KOPT-K1 (cell line): Measurements from ENCODE around the gene SLC30A2.

Source experiments
- H3K27ac ChIP-seq: fragments of 200-600 bp; sonication (generic); 2 replicates; pipeline ENCODE4 v1.5.1; 2016; ENCODE audit warnings: antibody characterized with exemption, mild to moderate bottlenecking, low read depth, low read length; ENCODE audit not compliant: poor library complexity, severe bottlenecking
- H3K36me3 ChIP-seq: fragments of 200-600 bp; sonication (generic); 2 replicates; pipeline ENCODE4 v1.5.1; 2017; ENCODE audit warnings: antibody characterized with exemption, mild to moderate bottlenecking, low read length, moderate library complexity; ENCODE audit not compliant: insufficient read depth
- H3K9me3 ChIP-seq: fragments of 200-600 bp; sonication (generic); 2 replicates; pipeline ENCODE4 v1.5.1; 2017; ENCODE audit warnings: antibody characterized with exemption, low read length, mild to moderate bottlenecking; ENCODE audit not compliant: insufficient read depth, poor library complexity, severe bottlenecking

Gene SLC30A2

DNA sequence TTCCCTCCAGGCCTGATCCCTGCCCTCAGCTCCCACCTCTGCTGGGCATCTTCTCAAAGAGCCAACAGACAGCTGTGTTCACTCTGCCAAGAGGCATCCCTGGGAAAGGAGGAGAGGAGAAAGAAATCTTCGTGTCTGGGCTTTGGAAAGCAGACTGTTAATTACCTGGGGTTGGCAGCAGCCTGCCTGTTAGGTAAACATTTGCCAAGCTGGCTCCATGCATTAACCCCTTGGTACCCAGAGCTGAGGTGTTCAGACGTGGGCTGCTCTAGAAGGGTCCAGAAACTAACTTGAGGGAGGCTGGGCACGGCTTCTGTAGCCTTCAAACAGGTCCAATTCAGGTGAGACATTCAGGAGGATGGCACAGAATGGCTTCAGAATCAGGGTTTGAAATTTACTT, 33.1 kb downstream of the SLC30A2 start:
- Histone ChIP-seq H3K27ac (no peak overlapping the region), H3K9me3 (no peaks in the 10 kb centered on the region), H3K36me3 (no peaks in the 10 kb centered on the region)

DNA sequence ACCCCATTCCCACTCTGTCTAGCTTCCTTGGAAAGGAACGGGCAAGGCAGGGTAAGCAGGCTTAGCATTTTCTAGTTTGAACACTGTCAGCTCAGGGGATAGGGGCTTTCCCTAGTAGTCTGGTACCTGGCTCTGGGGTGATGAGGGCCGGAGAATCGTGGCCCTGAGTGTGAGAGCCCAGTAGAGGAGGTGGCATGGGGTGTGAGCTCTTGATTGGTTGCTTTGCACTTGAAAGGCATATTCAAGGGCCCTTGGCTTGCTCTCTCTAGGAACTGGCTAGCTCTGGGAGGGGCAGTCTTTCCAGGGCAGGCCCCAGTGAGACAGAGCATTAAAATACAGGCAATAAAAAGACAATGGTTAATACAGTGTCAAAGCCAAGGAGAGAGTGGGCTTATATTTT, 35.1 kb downstream of the SLC30A2 start:
- Histone ChIP-seq H3K36me3 (no peaks in the 10 kb centered on the region), H3K9me3 (no peaks in the 10 kb centered on the region), H3K27ac (no peak overlapping the region)

DNA sequence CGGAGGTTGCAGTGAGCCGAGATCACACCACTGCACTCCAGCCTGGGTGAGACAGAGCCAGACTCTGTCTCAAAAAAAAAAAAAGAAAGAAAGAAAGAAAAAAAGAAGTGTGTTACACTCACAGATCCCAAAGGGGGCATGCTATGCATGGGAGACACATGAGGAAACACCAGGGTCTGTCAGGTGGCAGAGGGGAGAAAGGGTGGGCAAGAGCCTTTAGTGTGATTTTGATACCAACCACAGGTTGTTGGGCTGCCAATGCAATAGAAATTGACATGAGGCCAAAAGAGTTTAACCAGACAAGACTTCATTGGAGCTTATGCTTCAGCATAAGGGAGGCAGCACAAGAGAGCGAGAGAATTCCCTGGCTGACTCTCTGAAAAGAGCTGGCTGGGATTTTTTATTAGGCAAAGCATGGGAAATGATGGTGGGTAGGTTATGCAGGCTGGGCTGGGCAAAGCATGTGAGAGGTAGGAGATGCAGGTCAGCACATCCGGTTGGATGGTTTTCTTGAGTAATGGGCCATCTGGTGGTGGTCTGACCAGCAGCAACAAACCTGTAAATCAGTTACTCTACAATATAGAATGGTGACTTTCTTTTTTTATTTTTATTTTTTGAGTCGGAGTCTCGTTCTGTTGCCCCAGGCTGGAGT, 36.0 kb downstream of the SLC30A2 start:
- H3K27ac ChIP-seq: no peak overlapping the region
- H3K36me3 ChIP-seq: no peaks in the 10 kb centered on the region
- no peaks in the 10 kb centered on the region for H3K9me3 ChIP-seq

DNA sequence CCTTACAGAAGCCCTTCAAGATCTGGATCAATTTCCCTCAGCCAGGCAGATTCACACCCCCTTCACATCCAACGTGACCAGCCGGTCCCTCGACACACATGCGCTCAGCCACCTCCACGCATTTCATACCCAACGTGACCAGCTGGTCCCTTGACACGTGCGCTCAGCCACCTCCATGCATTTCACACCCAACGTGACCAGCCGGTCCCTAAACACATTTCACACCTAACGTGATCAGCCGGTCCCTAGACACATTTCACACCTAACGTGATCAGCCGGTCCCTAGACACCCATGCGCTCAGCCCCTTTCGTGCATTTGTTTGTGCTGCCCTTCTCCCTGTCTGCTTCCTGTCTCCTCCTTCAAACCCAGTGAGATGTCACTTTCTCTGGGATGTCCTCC, 39.2 kb downstream of the SLC30A2 start:
- Histone ChIP-seq H3K36me3 (no peaks in the 10 kb centered on the region), H3K9me3 (no peaks in the 10 kb centered on the region), H3K27ac (no peak overlapping the region)

DNA sequence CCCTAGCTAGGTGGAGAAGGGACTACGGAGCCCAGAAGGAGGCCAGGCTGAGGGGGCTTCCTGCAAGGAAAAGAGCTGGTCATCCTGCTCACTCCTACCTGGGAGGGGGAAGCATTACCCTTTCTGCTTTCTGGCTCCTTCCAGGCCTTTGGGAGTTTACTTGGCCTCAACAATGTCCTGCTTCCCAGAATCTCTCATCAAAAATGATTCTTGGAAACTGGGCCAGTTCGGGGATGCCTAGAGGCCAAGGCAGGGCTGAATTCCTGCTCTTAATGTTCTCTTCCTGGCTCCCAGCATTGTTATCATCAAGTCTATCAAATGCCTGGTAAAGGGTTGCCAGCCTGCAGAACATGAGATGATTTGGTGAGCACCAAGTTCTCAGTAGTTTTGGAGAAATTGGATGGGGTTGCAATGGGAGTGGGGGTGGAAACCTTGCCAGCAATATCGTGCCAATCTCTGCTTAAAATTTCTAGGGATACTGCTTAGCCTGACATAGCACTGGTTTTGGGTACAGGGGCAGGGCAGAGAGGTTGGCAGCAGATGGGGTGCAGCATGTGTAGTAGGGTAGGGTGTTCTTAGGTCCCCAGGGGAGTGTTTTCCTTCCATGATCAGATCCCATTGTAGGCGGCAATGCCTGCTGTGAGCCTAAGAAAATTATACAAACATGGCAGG, 40.3 kb downstream of the SLC30A2 start:
- Histone ChIP-seq H3K27ac (no peak overlapping the region), H3K9me3 (no peaks in the 10 kb centered on the region), H3K36me3 (no peaks in the 10 kb centered on the region)

DNA sequence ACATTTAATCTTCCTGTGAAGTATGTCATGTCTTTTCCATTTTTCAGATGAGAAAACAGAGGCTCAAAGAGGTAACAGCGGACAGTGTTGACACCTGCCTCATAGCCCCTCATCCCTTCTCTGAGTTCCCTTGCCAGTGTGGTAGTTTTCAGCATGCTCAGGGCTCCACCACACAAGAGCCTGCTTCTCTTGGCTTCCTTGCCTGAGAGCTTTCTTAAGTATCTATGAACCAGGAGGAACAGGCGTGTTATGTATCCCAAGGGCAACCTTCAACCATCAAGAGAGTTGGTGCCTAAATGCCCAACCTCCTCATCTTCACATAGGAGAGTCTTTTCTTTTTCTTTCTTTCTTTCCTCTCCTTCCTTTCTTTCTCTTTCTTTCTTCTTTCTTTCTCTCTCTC, 42.2 kb downstream of the SLC30A2 start:
- Histone ChIP-seq H3K36me3 (no peaks in the 10 kb centered on the region), H3K9me3 (no peaks in the 10 kb centered on the region)

DNA sequence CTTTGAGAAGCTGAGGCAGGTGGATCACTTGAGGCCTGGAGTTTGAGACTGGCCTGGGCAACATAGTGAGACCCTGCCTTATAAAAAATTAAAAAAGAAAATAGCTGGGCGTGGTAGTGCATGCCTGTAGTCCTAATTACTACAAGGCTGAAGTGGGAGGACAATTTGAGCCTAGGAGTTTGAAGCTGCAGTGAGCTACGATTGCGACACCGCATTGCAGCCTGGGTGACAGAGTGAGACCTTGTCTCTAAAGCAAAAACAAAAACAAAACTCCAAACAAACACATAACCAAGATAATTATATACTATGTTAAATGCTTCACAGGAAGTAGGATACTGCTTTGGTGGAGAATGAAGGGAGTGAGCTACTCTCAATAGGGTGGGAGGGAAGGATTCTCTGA, 42.7 kb downstream of the SLC30A2 start:
- Histone ChIP-seq H3K36me3 (no peaks in the 10 kb centered on the region), H3K9me3 (no peaks in the 10 kb centered on the region), H3K27ac (no peak overlapping the region)

More for the DNA sequence above, 42.2 kb downstream of the SLC30A2 start:
- no peak overlapping the region for H3K27ac ChIP-seq

DNA sequence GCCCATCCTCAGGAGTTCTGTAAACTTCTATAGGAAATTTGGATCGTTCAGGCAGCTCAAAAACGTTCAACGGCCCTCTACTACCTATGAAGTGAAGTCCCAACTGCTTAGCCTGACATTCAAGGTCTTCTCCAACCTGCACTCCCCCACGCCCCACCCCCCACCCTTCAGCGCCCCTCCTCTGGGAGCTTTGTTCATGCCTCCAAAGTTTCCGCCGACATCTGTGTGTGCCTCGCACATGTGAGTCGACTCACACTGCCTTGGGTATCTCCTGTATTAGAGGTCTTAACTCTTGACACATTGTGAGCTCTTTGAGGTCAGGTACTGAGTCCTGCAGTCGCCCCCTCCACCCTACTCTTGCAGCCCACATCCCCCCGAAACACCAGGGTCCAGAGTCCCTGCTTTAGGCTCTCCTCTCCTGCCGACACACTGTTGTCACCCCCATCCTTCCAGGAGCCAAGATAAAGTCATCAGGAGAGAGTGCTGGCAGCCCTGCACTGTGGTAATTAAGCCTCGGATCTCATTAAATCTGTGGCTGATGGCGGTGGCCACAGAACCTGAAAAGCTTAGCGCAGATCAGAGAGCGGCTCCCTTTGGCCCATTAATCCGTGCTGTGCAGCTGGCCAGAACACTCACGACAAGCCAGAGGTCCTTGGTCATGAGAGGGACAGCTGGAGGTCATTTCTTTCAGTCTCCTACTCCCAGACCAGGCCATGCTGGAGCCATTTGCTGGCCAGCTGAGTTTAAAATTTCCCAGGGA, 46.7 kb downstream of the SLC30A2 start:
- H3K36me3 ChIP-seq: no peaks in the 10 kb centered on the region
- no peak overlapping the region for H3K27ac ChIP-seq
- no peaks in the 10 kb centered on the region for H3K9me3 ChIP-seq

DNA sequence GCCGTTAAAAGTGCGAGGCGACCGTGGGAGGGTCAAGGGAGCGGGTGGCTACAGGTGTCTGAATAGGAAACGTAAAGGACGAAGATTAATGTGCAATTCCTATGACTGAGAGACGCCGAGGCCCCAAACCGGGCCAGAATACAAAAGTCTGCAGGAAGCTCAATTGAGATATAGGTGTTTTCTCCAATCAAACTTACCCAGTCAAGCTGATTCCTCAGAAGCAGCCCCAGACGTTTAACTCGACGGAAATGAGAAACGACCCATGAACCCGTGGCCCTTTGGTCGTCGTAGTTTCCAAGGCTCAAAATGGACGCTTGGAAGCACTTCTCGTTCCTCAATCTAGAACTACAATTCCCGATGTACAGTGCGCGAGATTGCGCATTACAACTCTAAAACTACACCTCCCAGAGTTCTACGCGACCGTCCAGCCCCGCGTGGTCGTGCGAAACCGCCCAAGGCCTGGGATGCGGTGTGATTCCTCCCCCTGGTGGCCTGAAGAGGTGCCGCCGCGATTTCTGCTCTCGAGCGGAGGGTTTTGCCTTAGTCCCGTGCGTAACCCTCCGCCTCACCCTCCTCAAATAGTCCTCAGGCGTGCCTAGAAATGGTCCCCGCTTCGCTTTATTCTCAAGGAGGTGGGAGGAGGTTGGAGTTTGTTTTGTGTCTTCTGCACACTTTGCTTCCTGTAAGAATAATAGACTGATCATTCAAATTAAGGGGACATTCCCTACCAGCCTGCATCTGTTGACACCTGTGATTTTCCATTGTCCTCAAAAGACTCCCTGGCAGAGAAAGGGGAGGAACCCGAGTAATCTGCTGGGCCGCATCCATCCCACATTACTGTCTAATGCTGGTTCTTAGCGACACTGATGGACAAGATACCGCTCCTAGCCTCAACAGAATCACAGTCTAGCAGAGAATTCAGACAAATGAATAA, 47.8 kb downstream of the SLC30A2 start, which contains the start of gene PAFAH2:
Gene PAFAH2 (minus strand): TSS at position 236 of the 934 bp plus-strand sequence. CDS start 7,247 bp downstream, outside the sequence.
- Histone ChIP-seq H3K27ac (peak within 1 kb of the TSS; percentile 95), H3K36me3 (no peaks in the 10 kb centered on the region), H3K9me3 (no peaks in the 10 kb centered on the region)

DNA sequence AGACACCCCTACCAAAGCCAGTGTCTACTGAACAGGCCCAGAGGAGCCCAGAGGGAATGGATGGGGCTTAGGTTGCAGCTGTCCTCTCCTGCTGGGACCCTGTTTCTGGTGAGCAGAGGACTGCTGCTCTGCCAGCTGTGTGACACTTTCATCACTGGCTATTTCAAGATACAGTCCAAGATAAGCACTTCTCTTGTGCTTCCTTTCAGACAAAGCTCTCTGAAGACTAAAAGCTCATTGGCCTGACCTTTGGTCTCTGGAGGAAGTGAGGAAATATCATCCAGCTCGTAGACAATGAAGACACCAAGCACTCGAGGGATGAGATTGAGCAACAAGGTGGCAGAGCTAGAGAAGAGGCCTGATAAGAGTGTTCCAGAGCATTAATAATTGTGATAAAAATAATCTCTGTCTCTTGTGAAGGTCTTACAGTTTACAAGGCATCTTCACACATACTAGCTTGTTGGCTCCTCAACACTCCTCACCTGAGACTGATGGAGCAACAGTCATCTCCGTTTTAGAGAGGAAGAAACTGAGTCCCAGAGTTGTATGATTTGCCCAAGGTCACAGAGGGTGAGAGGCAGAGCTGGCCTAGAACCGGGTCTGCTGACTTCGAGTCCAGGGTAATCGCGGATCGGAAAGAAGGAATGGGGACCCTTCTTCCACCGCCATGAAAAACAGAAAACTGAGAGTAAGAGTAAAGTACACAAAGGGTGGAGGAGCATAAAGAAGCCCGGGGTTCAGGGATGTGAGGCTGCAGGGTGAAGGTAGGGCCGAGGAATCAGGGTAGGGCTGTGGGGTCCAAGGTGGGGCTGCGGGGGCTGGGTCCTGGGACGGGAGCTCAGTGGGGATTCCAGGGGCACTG, 48.7 kb downstream of the SLC30A2 start:
- Histone ChIP-seq H3K27ac (peak overlapping the region; percentile 95), H3K9me3 (no peaks in the 10 kb centered on the region), H3K36me3 (no peaks in the 10 kb centered on the region)

DNA sequence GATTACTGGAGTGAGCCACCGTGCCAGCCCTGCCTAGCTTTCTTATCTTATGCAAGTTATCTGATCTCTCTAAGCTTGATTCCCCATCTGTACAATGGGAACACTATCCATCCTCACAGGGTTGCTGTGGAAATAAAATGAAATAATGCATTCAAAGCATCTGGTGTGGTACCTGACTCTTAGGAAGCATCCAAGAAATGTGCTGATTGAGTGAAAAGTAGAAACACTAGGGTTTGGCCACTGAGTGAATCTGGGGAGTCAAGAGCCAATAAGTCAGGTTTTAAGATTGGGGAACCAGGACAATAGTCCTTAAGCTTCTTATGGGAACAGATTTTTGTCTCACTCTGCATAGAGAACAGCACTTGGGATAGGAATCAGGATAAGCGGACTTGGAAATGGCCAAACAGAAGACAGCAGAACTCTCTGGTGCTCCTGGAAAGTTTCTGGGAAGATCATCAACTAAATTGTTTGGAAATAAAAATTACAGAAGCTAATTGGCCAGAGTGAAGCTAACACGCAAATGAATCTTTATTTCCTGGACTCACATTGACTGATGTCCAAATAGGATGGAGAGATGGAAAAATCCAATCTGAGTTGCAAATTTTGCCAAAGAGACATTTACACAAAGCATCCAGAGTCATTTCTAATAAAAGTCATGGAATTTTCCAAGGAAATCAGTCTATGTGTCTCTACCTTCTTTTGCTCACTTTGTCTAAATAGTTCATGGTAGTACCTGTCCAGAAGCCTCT, 51.3 kb downstream of the SLC30A2 start:
- Histone ChIP-seq H3K27ac (peak overlapping the region; percentile 95), H3K36me3 (no peaks in the 10 kb centered on the region)

DNA sequence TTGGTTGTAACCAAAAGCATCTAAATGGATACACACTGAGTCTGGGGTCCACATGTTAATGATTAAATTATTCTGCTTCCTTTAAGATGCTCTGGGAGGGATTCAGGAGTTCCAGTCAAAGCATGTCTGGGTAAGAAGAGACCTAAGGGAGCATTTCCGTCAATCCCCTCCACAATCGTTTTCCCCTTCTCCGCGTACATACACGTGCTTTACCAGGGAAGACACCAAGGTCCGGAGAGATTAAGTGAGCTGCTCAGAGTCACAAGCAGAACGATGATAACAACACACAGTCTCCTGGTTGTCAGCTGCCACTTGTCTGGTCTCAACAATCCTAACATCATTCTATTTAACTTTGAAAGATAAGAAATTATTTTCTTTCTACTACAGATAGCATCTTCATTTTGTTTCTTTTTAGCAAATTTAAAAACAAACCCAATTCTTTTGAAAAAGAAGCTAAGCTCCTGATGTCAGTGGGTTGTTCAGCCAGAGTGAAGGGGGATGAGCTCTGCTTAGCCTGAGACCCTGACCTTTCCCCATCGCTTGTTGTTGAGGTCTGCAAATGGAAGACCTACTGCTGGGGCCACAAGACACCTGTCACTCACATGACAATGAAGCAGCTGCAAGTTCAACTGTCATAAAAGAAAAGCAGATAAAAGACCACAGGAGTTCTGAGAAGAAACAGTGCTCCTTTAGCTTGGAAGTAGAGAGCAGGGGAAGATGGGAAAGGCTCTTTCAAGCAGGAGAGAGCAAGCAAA, 52.5 kb downstream of the SLC30A2 start:
- H3K27ac ChIP-seq: peak overlapping the region; percentile 95
- no peaks in the 10 kb centered on the region; the same call in 1 of the 2 replicates for H3K36me3 ChIP-seq

More for the DNA sequence above, 51.3 kb downstream of the SLC30A2 start:
- H3K9me3 ChIP-seq: no peaks in the 10 kb centered on the region

DNA sequence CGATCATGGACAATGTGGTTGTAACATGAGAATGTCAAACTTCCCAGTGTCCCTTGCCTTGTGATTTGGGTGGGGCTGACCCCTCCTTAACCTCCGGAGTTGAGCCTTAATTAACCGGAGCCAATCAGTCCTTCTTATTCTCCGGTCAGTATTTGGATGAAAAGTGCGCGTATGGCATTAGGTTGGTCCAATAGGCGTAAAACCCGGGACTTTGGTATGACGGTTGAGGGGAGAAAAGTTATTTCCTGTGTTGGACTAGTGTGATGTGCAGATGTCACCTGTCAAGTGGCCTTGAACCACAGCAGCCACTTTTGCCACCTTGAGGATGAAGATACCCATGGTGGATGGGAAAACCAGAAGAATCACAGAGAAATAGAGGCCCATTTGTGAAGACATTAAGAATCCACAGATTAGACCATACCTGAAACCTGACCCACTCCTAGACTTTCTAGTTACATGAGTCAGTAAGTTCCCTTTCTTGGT, 53.2 kb downstream of the SLC30A2 start:
- peaks cover 6% of the 10 kb centered on the region; the same call in 1 of the 2 replicates for H3K36me3 ChIP-seq
- peak overlapping the region; percentile 95 for H3K27ac ChIP-seq
- no peaks in the 10 kb centered on the region for H3K9me3 ChIP-seq

More for the DNA sequence above, 52.5 kb downstream of the SLC30A2 start:
- H3K9me3 ChIP-seq: no peaks in the 10 kb centered on the region
